Memory B cell (primary cell): ENCODE data around the gene G3BP1.
"Not testable (repeated sequence)": the region's sequence is repeated elsewhere in the genome, so short reads cannot be mapped to it uniquely, and the experiment has no call there.

Experiments
- ATAC-seq: fragments of 150-1000 bp; cut with Tn5 transposase; 2 replicates; pipeline ENCODE4 v1.10.0; 2021; ENCODE audit warnings: low read depth, mild to moderate bottlenecking, moderate library complexity
- DNase-seq, 2 donors: peaks; one replicate each; pipeline ENCODE4 v3.0.0; 2022; ENCODE audit warnings: low spot score in 2 of 2
- H3K27ac Mint-ChIP-seq: one replicate; pipeline ENCODE4 v1.8.0; 2022; ENCODE audit warnings: mild to moderate bottlenecking, moderate library complexity, mixed read lengths
- H3K27me3 Mint-ChIP-seq: one replicate; pipeline ENCODE4 v1.8.0; 2022; ENCODE audit warnings: mixed read lengths
- H3K36me3 Mint-ChIP-seq: one replicate; pipeline ENCODE4 v1.8.0; 2022; ENCODE audit warnings: mild to moderate bottlenecking, mixed read lengths
- H3K4me1 Mint-ChIP-seq: one replicate; pipeline ENCODE4 v1.8.0; 2022; ENCODE audit warnings: mixed read lengths
- H3K4me3 Mint-ChIP-seq: one replicate; pipeline ENCODE4 v1.8.0; 2022; ENCODE audit warnings: mild to moderate bottlenecking, moderate library complexity, mixed read lengths
- H3K9me3 Mint-ChIP-seq: one replicate; pipeline ENCODE4 v1.8.0; 2022; ENCODE audit warnings: mixed read lengths

G3BP1 gene

DNA sequence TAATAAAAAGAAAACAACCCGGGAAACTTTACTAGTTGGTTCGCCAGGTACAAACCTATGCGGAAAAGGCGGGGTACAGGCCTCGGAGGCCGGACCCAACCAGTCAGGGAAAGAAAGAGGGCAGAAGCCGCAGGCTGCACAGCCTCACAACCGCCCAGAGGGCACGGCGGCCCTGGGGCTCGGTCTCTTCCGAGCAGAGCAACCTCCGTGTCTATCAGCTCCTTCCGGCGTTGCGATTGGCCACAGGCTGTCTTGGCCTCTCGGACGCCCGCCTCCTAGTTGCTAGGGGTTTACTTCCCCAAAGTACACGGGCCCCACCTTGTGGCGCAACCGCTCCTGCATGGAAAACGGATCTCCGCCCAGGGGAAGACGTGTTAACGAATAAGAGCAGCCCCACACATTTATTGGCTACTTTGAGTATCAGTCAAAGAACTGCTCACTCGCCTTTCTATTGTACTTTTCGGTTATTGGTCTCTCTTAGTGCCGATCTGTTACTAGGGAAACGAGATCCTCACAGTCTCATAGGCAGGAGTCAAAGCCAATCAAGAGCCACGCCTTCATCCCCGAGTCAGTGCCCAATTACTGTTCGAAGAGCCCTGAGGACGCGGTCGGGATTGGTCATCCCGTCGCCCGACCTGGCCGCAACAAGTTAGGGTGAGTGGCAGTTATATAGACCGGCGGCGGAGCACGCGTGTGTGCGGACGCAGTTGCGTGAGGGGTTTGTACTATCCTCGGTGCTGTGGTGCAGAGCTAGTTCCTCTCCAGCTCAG, at the start of gene G3BP1:
Gene G3BP1, plus strand, starts transcription at position 696 of the 770 bp plus-strand sequence. CDS start 14,667 bp downstream, outside the sequence.
- Mint-ChIP-seq H3K4me1 (peaks cover 19% of the 10 kb centered on the region), H3K27me3 (no peaks in the 10 kb centered on the region), H3K36me3 (peaks cover 5% of the 10 kb centered on the region), H3K9me3 (no peaks in the 10 kb centered on the region), H3K4me3 (peak within 1 kb of the TSS; percentile 94), H3K27ac (no peak within 1 kb of the TSS)
- DNase-seq (peak; percentile 95 to 96), ATAC-seq (peak; percentile 72)

DNA sequence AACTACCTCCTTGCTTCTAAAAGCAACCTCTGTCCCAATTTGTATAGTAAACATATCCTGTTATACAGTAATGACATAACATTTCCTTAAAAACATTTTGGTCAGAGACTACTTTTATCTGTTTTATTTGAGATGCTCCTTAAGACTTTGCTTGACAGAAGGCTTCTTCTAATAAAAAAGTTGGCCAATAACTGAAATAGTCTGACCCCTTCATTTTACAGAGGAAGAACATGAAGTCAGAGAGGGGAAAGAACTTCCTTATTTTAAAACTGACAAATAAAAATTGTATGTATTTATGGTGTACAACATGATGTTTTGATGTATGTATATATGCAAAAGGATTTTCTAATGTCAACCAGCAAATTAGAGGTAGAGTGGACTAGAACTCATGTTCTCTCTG, 49.2 kb upstream of the G3BP1 start:
- DNase-seq, result no peak
- Mint-ChIP-seq H3K9me3 (no peaks in the 10 kb centered on the region), H3K4me3 (no peak overlapping the region), H3K27ac (no peak overlapping the region), H3K36me3 (no peaks in the 10 kb centered on the region), H3K27me3 (no peaks in the 10 kb centered on the region), H3K4me1 (peaks cover 14% of the 10 kb centered on the region)
- ATAC-seq, result no peak

DNA sequence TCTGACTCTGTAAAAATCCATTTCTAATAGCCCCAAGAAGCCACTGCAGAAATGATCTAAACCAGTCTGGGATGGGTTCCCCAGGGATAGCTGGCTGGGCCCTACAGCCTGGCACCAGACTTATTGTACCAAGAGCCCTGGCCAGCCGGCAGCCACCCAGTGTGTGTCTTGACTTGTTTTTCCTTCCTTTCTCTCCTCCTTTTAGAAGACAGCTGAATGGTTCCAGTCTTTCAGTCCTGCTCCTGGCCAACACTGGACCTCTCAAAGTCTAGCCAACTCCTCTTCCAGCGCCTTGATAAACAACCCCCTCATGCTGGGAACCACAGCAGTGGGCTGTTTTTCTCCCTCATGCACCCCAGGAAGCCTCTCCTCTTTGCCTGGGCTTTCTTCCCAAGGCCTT, 47.4 kb upstream of the G3BP1 start:
- Mint-ChIP-seq H3K27me3 (no peaks in the 10 kb centered on the region), H3K27ac (no peak overlapping the region), H3K36me3 (peaks cover 7% of the 10 kb centered on the region), H3K9me3 (peaks cover 2% of the 10 kb centered on the region), H3K4me3 (no peak overlapping the region), H3K4me1 (peaks cover 14% of the 10 kb centered on the region)
- ATAC-seq (no peak), DNase-seq (no peak)

DNA sequence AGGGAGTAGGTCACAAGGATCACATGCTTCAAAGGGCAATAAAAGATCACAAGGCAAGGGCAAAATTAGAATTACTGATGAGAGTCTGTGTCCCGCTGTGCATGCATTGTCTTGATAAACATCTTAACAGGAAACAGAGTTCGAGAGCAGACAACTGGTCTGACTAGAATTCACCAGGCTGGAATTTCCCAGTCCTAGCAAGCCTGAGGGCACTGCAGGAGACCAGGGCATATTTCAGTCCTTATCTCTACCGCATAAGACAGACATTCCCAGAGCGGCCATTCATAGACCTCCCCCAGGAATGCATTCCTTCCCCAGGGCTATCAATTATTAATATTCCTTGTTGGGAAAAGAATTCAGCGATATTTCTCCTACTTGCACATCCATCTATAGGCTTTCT, 42.2 kb upstream of the G3BP1 start:
- H3K9me3 Mint-ChIP-seq, H3K27me3 Mint-ChIP-seq, H3K4me3 Mint-ChIP-seq, DNase-seq, H3K27ac Mint-ChIP-seq, H3K4me1 Mint-ChIP-seq, ATAC-seq: not testable (repeated sequence)
- peaks cover 23% of the 10 kb centered on the region for H3K36me3 Mint-ChIP-seq

DNA sequence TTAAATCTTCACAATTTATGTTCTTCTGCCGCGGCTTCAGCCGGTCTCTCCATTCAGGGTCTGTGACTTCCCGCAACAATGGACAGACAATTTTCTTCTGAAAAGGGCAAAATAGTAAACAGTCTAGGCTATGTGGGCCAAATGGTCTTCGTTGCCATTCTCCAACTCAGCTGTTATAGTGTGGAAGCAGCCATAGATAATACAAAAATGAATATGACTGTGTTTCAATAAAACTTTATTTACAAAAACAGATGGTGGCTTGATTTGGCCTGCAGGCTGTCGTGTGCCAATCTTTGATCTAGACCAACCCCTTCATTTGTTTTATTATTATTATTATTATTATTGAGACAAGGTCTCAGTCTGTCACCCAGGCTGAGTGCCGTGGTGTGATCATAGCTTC, 41.4 kb upstream of the G3BP1 start:
- Mint-ChIP-seq H3K36me3 (peaks cover 23% of the 10 kb centered on the region), H3K27me3 (no peaks in the 10 kb centered on the region), H3K27ac (no peak overlapping the region), H3K9me3 (peaks cover 3% of the 10 kb centered on the region), H3K4me3 (no peak overlapping the region), H3K4me1 (no peaks in the 10 kb centered on the region)
- DNase-seq (no peak), ATAC-seq (no peak)

DNA sequence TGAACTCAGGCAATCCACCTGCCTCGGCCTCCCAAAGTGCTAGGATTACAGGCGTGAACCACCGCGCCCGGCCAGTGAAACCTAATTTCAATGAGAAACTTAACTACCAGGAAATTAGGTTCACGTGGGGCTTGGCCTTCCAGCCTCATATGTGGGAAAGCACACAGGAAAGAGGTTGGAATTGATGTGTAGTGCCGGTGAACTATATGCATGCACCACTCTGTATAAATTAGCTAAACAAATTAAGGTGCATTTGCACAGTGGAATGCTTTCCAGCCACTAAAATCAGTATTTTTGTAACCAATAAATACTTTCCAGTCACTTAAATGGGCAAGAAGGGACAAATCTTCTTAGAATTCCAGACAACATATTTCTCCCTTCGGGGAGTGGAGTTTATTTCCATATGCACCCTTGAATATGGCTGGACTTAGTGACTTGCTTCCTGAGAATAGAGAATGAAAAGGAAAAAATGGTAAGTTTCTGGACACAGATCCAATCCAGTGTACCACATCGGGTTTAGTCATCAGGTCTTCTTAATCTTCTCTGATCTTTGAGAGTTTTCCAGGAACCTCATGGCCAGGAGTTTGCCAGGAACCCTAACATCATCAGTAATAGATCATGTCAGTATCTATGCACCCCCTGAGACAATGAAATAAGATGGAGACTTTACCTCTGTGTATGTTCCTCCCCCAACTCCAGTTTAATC, 38.2 kb upstream of the G3BP1 start:
- Mint-ChIP-seq H3K9me3 (peaks cover 3% of the 10 kb centered on the region), H3K4me1 (no peaks in the 10 kb centered on the region), H3K4me3 (no peak overlapping the region), H3K27me3 (no peaks in the 10 kb centered on the region), H3K27ac (no peak overlapping the region), H3K36me3 (peaks cover 22% of the 10 kb centered on the region)
- DNase-seq, result no peak
- no peak for ATAC-seq

DNA sequence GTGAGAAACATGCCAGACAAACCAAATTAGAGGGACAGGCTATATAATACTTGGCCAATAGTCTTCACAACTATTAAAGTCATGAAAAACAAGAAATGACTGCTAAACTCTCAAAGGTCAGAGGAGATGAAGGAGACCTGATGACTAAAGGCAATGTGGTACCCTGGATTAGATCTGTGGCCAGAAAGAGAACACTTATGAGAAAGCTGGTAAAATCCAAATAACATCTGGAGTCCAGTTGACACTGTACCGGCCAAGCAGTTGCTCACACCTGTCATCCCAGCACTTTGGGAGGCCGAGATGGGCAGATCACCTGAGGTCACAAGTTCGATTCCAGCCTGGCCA, 37.7 kb upstream of the G3BP1 start:
- H3K36me3 Mint-ChIP-seq, result peaks cover 22% of the 10 kb centered on the region
- no peak overlapping the region for H3K27ac Mint-ChIP-seq
- no peaks in the 10 kb centered on the region for H3K27me3 Mint-ChIP-seq
- DNase-seq (no peak), ATAC-seq (no peak)
- H3K9me3 Mint-ChIP-seq, result peaks cover 3% of the 10 kb centered on the region
- H3K4me1 Mint-ChIP-seq, result no peaks in the 10 kb centered on the region
- H3K4me3 Mint-ChIP-seq, result no peak overlapping the region

DNA sequence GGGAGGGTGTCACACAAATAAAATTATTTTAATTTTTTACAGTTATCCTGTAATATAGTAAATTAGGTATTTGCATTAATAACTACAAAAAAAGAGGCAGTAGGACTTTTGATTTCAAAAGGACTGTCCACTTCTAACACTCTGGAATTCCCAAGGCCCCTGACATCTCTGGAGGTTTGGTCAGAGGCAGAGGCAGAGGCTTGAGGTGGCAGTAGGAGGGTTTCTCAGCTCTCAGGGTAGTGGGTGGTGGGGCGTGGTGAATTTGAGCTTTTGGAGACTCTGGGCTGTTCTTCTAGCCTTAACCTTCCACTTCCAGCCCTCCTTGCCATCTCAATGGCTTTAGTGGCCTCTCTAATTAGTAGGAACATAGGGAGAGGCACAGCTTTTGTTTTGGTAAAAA, 36.1 kb upstream of the G3BP1 start:
- H3K27me3 Mint-ChIP-seq, result no peaks in the 10 kb centered on the region
- DNase-seq, result no peak
- peaks cover 6% of the 10 kb centered on the region for H3K4me1 Mint-ChIP-seq
- H3K36me3 Mint-ChIP-seq, result peaks cover 15% of the 10 kb centered on the region
- H3K4me3 Mint-ChIP-seq, result no peak overlapping the region
- no peak overlapping the region for H3K27ac Mint-ChIP-seq
- no peaks in the 10 kb centered on the region for H3K9me3 Mint-ChIP-seq
- ATAC-seq, result no peak

DNA sequence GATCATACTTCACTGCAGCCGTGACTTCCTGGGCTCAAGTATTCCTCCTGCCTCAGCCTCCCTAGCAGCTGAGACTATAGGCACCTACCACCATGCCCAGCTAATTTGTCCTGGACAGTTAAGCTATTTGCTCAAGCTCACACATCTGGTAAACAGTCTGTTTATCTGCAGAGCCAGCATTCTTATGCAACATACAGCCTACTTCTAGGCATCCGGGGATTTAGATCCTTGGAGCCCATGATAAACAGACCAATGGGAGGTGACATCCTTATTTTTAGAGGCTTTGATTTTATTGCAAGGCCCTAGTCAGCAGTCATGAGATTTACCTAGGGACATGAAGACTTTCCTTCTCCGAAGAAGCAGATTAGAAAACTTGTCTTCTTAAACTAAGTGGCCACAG, 34.3 kb upstream of the G3BP1 start:
- H3K27me3 Mint-ChIP-seq, result no peaks in the 10 kb centered on the region
- no peak for ATAC-seq
- no peak overlapping the region for H3K27ac Mint-ChIP-seq

DNA sequence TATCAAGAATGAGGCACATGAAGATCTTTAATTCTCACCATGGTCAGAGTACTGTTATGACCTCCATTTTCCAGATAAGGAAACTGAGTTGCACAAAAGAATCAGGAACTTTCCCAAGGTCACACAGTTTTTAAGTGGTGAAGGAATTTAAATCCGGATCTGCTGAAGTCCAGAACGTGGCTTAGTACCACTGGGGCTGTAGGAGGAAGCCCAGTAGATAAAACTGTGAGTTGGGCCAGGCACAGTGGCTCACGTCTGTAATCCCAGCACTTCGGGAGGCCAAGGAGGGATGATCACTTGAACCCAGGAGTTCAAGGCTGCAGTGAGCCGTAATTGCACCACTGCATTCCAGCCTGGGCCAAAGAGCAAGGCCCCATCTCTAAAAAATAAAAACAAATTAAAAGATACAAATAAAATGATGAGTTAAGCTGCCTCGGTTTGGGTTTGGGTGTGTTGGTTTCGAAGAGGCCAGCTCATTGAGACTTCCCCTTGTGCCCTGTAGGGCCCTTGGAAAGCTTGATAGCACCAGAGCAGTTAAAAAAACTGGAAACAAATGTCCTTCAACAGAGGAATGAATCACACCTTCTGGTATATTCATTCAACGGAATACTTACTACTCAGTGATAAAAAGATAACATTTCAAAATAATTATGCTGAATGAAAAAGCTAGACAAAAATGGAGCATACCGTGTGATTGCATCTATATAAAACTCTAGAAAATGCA, 33.5 kb upstream of the G3BP1 start:
- DNase-seq, result no peak
- H3K4me3 Mint-ChIP-seq, result no peak overlapping the region
- H3K27ac Mint-ChIP-seq, result no peak overlapping the region
- H3K4me1 Mint-ChIP-seq, result peaks cover 13% of the 10 kb centered on the region
- peaks cover 16% of the 10 kb centered on the region for H3K36me3 Mint-ChIP-seq
- ATAC-seq, result no peak
- H3K9me3 Mint-ChIP-seq, result no peaks in the 10 kb centered on the region
- no peaks in the 10 kb centered on the region for H3K27me3 Mint-ChIP-seq

More for the DNA sequence above, 34.3 kb upstream of the G3BP1 start:
- Mint-ChIP-seq H3K4me3 (no peak overlapping the region), H3K36me3 (peaks cover 13% of the 10 kb centered on the region), H3K9me3 (no peaks in the 10 kb centered on the region), H3K4me1 (peaks cover 8% of the 10 kb centered on the region)
- DNase-seq, result no peak

DNA sequence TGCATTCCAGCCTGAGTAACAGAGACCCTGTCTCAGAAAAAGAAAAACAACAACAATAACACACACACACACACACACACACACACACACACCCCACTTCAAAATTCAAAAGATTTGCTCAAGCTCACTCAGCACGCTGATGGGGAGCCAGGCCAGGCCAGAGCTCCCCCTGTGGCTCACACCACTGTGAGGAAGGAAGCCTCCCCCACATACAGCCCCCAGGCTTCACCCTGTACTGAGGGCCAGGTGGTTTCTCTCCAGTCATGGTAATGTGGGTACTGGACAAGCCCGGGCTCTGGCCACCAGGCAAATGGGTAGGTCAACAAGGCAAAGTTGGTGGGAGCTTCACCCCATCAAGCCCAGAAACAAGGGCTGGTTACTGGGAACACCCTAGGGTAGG, 32.4 kb upstream of the G3BP1 start:
- Mint-ChIP-seq H3K36me3 (peaks cover 14% of the 10 kb centered on the region), H3K9me3 (no peaks in the 10 kb centered on the region), H3K27me3 (no peaks in the 10 kb centered on the region), H3K4me1 (peaks cover 13% of the 10 kb centered on the region), H3K27ac (no peak overlapping the region), H3K4me3 (no peak overlapping the region)
- ATAC-seq (no peak), DNase-seq (no peak)

DNA sequence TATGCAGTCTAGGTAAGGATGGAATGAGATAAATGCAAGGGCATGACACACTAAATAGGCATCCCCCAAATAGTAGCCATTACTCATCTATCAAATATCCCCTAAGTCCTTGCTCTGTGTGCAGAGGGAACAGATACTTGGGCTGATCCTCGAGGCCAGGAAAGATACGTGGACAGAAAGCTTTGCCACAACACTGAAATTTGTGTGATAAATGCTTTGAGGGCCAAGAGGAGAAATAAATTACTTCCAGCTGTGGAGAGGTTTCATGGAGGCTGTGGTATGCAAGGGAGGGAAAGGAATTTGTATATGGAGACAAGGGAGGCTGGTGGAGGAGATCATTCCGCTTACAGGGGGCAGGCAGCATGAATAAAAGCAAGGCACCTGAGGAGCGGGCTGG, 31.8 kb upstream of the G3BP1 start:
- ATAC-seq (no peak), DNase-seq (no peak)
- Mint-ChIP-seq H3K9me3 (no peaks in the 10 kb centered on the region), H3K27ac (no peak overlapping the region), H3K27me3 (no peaks in the 10 kb centered on the region), H3K4me3 (no peak overlapping the region), H3K36me3 (peaks cover 14% of the 10 kb centered on the region), H3K4me1 (peaks cover 14% of the 10 kb centered on the region)

DNA sequence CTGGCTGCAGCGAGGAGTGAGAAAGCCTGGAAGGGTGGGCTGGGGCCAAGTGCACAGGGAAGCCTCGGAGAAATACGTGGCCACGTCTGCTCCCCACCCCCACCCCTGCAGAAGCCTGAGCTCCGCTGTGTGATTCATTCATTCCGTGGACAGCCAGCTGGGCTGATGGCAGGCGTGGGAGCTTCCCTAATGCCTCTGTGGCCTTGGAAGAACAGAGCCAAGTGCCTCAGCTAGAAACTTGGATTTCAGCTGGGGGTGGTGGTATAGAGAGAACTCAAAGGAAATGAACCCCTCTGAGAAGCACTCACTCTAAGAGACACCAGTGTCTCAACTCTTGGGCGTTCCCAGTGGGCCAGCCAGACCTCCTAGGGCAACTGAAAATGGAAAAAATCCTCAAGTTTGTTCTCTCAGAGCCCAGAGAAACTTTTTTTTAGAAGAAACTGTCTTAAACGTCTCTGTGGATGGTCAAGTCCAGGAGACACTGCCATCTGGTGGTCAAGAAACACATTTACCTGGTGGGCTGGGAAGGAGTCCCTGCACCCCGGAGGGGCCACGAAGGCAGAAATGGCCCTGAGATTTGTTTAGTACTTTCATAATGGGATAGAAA, 31.3 kb upstream of the G3BP1 start:
- DNase-seq (peak; percentile 42 to 56), ATAC-seq (peak; percentile 74)
- peak overlapping the region; percentile 12 for H3K4me3 Mint-ChIP-seq
- peaks cover 14% of the 10 kb centered on the region for H3K36me3 Mint-ChIP-seq
- H3K27me3 Mint-ChIP-seq, result no peaks in the 10 kb centered on the region
- H3K4me1 Mint-ChIP-seq, result peaks cover 19% of the 10 kb centered on the region
- H3K27ac Mint-ChIP-seq, result no peak overlapping the region
- H3K9me3 Mint-ChIP-seq, result no peaks in the 10 kb centered on the region

DNA sequence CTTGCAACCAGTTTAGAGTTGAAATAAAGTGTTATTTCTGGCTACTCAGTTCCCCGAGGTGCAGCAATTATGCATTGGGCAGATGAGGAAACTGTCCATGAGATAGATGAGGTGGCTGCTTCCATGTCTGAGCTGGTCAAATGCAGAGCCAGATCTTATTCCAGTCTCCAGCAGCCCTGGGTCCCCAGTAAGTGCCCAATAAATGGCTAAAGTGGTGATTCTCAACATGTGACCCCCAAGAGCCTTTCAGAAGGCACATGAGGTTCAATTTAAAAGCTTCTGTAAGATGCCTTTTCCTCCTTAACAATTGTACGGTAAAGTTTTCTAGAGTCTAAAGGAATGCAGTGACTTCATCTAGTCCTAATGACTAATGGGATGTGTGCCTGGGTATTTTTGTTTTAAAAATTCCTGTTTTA, 30.8 kb upstream of the G3BP1 start:
- ATAC-seq (no peak), DNase-seq (no peak)
- peaks cover 22% of the 10 kb centered on the region for H3K4me1 Mint-ChIP-seq
- peaks cover 13% of the 10 kb centered on the region for H3K36me3 Mint-ChIP-seq
- no peak overlapping the region for H3K27ac Mint-ChIP-seq
- H3K27me3 Mint-ChIP-seq, result no peaks in the 10 kb centered on the region
- no peak overlapping the region for H3K4me3 Mint-ChIP-seq
- H3K9me3 Mint-ChIP-seq, result no peaks in the 10 kb centered on the region
